Adrenal gland (tissue), 5 donors: Measurements from ENCODE around the gene NCMAP.

ENCODE experiments used
- POLR2A ChIP-seq, 2 donors: fragments of 450-650 bp; IDR thresholded peaks; one replicate each; pipeline ENCODE4 v1.6.1; 2017; ENCODE audit warnings: antibody characterized with exemption in 2 of 2, mild to moderate bottlenecking in 2 of 2, moderate library complexity in 1 of 2
- TF ChIP-seq, protein P1 (sequence below), 6 experiments: fragments of 450-650 bp in 4 of 6; fragments of 200-600 bp in 2 of 6; sonication (generic) in 1 of 6; IDR thresholded peaks; 1 replicate in 5 of 6; 2 replicates in 1 of 6; pipeline versions ENCODE4 v1.5.1 to v1.8.0; 2016 to 2021; ENCODE audit warnings: antibody characterized with exemption in 6 of 6, mild to moderate bottlenecking in 2 of 6, moderate library complexity in 1 of 6
- donor health status: DM: no; HTN: no; CAD: no.

DNA sequence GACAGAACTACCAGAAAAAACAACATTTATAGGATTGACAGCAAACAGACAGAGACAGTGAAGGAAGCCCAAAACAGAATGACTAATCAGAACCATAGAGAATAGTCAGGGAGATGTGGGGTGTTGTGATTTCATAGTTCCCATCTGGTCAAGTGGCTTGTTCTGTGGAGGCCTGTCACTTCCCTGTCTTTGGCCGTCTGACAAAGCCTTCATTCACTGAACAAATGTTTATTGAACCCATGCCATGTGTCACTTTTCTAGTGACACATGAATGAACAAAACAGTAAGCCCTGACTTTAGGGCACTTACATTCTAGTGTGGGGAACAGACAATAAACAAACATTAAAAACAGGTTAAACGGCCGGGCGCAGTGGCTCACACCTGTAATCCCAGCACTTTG is 84.0 kb downstream of the NCMAP start:
- TF ChIP-seq, protein P1, sequence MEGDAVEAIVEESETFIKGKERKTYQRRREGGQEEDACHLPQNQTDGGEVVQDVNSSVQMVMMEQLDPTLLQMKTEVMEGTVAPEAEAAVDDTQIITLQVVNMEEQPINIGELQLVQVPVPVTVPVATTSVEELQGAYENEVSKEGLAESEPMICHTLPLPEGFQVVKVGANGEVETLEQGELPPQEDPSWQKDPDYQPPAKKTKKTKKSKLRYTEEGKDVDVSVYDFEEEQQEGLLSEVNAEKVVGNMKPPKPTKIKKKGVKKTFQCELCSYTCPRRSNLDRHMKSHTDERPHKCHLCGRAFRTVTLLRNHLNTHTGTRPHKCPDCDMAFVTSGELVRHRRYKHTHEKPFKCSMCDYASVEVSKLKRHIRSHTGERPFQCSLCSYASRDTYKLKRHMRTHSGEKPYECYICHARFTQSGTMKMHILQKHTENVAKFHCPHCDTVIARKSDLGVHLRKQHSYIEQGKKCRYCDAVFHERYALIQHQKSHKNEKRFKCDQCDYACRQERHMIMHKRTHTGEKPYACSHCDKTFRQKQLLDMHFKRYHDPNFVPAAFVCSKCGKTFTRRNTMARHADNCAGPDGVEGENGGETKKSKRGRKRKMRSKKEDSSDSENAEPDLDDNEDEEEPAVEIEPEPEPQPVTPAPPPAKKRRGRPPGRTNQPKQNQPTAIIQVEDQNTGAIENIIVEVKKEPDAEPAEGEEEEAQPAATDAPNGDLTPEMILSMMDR (IDR thresholded peaks at IDR 0.05), result no peak
- TF ChIP-seq POLR2A (IDR thresholded peaks at IDR 0.05), result no peak
